ENCODE results near the gene MFRP.
A peak's percentile ranks its signal among the peaks of the same experiment; 100 is the strongest.

Gene MFRP

GRCh38 chr11:119316729-119317591 lies 29.5 kb downstream of the MFRP start, which contains the start of gene MCAM:
Gene MCAM (minus strand): TSS chr11:119317130. CDS start chr11:119317101, 29 bp downstream.
- DNase-seq = no peak

GRCh38 chr11:119316016-119316728 lies 30.3 kb downstream of the MFRP start:
- DNase-seq = no peak

GRCh38 chr11:119315131-119316015 lies 31.1 kb downstream of the MFRP start:
- DNase-seq = peak; percentile 55

- no peak for DNase-seq
These were observed 31.8 kb downstream of the MFRP start for GRCh38 chr11:119314726-119315125.

- DNase-seq = no peak
These were observed 35.8 kb downstream of the MFRP start for GRCh38 chr11:119310682-119311052.

GRCh38 chr11:119309953-119310681 lies 36.4 kb downstream of the MFRP start:
- DNase-seq = no peak

- DNase-seq = no peak
These were observed 37.1 kb downstream of the MFRP start for GRCh38 chr11:119309411-119309810.

GRCh38 chr11:119307974-119308373 lies 38.5 kb downstream of the MFRP start:
- no peak for DNase-seq

- DNase-seq = no peak
These were observed 39.3 kb downstream of the MFRP start for GRCh38 chr11:119307219-119307618.

GRCh38 chr11:119306373-119306890 lies 40.1 kb downstream of the MFRP start:
- no peak for DNase-seq

GRCh38 chr11:119305556-119306372 lies 40.7 kb downstream of the MFRP start:
- DNase-seq = no peak

- no peak for DNase-seq
These were observed 43.2 kb downstream of the MFRP start for GRCh38 chr11:119303227-119303718.

- DNase-seq = no peak
These were observed 46.1 kb downstream of the MFRP start for GRCh38 chr11:119300198-119300964.

- no peak for DNase-seq
These were observed 47.1 kb downstream of the MFRP start for GRCh38 chr11:119299416-119299815.

- DNase-seq = no peak
These were observed 47.8 kb downstream of the MFRP start for GRCh38 chr11:119298726-119299125.

- no peak for DNase-seq
These were observed 48.6 kb downstream of the MFRP start for GRCh38 chr11:119297938-119298337.

GRCh38 chr11:119295178-119295577 lies 51.3 kb downstream of the MFRP start:
- DNase-seq = no peak

- no peak for DNase-seq
These were observed 53.0 kb downstream of the MFRP start for GRCh38 chr11:119293461-119293860.

GRCh38 chr11:119290894-119291497 lies 55.5 kb downstream of the MFRP start:
- no peak for DNase-seq
